ENCODE data around the gene RBM4.

Gene RBM4

DNA sequence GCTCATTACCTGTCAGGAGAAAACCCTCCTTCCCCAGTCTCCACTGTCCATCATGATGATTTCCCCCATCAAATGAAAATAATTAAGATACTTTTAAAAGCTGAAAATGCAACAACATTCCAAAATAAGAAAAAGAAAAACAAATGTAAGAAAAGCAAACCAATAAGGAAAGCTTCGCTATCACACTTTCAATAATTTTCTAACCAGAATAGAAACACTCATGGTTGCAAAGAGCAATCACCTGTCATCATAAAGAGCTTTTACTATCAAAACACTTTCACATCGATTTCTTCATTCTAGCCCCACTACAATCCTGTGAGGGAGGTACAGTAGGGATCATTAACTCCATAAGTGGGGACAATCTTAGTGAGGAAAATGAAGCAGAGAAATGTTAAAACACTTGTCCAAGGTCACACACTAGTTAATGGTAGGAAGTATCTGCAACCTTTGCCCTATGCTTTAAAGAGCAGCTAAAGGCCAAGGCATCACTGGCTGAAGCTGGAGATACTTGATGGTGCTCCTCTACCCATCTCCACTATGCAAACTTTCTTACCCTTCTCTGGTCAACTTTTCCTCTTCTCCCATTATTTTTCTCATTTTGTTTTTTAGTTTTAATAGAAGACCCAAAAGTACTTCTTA, 36.6 kb downstream of the RBM4 start:
- H3K4me3 ChIP-seq (ENCODE audit: control insufficient read depth, low read depth, low read length) = no peak overlapping the region
- no peak for DNase-seq (ENCODE audit: low read depth)
- TF ChIP-seq, protein P1, sequence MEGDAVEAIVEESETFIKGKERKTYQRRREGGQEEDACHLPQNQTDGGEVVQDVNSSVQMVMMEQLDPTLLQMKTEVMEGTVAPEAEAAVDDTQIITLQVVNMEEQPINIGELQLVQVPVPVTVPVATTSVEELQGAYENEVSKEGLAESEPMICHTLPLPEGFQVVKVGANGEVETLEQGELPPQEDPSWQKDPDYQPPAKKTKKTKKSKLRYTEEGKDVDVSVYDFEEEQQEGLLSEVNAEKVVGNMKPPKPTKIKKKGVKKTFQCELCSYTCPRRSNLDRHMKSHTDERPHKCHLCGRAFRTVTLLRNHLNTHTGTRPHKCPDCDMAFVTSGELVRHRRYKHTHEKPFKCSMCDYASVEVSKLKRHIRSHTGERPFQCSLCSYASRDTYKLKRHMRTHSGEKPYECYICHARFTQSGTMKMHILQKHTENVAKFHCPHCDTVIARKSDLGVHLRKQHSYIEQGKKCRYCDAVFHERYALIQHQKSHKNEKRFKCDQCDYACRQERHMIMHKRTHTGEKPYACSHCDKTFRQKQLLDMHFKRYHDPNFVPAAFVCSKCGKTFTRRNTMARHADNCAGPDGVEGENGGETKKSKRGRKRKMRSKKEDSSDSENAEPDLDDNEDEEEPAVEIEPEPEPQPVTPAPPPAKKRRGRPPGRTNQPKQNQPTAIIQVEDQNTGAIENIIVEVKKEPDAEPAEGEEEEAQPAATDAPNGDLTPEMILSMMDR (IDR thresholded peaks at IDR 0.05; ENCODE audit: control insufficient read depth, insufficient read depth, low read depth, low read length, missing control alignments) = no peak

DNA sequence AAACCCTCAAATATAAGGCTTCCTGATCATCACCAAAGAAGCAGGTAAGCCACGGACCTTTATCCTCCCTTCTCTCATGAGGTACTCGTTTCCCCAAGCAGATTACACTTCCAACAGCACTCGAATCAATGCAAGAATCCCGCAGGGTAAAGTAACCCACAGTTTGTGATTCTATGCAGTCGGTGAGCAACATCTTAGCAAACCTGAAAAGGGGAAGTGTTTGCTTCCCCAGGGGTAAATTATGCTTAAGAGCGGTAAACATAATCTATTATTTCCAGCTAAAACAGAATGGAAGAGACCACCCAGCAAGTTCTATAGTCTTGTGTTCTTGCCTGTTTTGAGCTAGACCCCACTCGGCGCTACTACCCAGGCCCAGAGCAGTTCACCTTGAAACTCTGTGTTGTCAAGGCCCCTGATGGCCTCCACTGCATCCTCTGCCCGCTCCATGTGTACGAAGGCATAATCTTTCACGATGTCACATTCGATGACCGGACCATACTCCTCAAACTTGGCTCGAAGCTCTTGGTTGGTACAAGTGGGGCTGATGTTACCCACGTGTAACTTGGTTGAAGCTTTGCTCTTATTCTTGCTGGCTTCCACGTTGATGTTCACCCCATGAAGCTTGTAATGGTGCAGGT, 37.9 kb downstream of the RBM4 start:
- H3K4me3 ChIP-seq (ENCODE audit: control insufficient read depth, low read depth, low read length) = no peak overlapping the region; the same call in 1 of the 2 replicates
- no peak for DNase-seq (ENCODE audit: low read depth)
- TF ChIP-seq, protein P1 (IDR thresholded peaks at IDR 0.05; ENCODE audit: control insufficient read depth, insufficient read depth, low read depth, low read length, missing control alignments) = no peak

DNA sequence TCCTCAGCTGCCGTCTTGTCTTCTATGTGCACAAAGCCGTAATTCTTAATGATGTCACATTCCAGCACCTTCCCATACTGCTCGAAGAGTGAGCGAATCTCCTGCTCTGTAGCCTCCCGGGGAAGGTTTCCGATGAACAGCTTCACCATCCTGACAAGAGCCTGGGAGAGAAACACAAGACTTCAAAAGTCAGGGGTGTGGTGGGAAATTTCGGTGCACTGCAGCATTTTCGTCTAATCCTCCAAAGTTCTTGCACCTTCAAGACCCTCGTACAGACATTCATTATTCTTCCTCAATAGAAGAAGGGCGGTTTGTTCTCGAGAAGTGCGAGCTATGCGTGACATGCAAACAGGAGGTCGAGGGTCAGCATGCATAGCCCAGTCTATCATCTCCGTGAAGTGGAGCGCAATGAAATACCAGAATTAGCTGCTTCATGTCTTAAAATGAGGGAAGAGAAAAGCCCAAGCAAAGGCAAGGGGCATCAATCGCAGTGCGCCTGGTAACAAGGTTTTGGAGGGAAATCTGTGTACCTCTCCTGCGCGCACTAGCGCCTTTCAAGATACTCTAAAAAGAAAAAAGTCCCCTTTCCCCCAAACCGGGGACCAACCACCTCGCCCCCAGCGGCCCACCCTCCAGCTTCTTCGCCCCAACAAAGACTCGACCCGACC, 38.6 kb downstream of the RBM4 start:
- DNase-seq (ENCODE audit: low read depth) = no peak
- H3K4me3 ChIP-seq (ENCODE audit: control insufficient read depth, low read depth, low read length) = peak overlapping the region; percentile 88
- TF ChIP-seq, protein P1 (IDR thresholded peaks at IDR 0.05; ENCODE audit: control insufficient read depth, insufficient read depth, low read depth, low read length, missing control alignments) = no peak

DNA sequence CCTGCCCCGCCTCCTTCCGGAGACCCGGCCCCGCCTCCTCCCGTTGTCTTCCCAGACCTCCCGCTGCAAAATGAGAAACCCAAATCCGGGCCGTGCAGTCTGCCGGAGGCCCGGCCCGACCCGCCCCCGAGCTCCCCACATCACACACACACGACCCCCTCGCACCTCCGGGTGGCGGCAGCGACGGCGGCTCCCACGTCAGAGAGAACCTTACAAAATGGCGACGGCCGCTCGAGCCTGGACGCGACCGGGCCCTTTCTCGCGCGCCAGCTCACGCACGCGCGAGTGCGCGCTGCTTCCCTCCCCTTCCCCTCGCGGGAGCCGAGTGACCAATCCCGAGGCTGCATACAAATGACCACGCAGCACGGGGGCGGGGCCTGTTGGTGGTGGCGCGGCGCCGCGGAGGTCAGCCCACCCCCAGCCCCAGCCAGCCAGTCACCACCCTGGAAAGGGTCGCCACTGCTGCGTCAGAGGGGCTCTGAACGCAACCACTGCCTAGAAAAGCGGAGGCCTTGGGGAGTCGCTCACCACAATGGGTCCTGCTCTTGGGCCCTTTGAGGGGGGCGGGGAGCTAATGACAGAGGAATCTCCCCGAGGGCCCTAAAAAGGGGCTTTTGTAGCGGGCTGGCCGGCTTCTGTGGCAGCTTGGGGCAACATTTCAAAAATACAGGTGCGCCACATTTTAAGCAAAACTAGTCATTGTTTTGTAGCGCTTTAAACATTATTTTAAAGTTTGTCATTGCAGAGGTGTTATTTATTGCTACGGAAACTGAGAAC, 39.3 kb downstream of the RBM4 start, which contains the start of gene RBM4B:
Gene RBM4B, minus strand, starts transcription at position 289 of the 777 bp plus-strand sequence. CDS start 808 bp downstream, outside the sequence.
- DNase-seq (ENCODE audit: low read depth) = peak; percentile 62
- TF ChIP-seq, protein P1 (IDR thresholded peaks at IDR 0.05; ENCODE audit: control insufficient read depth, insufficient read depth, low read depth, low read length, missing control alignments) = no peak
- peak within 1 kb of the TSS; percentile 88 for H3K4me3 ChIP-seq (ENCODE audit: control insufficient read depth, low read depth, low read length)

DNA sequence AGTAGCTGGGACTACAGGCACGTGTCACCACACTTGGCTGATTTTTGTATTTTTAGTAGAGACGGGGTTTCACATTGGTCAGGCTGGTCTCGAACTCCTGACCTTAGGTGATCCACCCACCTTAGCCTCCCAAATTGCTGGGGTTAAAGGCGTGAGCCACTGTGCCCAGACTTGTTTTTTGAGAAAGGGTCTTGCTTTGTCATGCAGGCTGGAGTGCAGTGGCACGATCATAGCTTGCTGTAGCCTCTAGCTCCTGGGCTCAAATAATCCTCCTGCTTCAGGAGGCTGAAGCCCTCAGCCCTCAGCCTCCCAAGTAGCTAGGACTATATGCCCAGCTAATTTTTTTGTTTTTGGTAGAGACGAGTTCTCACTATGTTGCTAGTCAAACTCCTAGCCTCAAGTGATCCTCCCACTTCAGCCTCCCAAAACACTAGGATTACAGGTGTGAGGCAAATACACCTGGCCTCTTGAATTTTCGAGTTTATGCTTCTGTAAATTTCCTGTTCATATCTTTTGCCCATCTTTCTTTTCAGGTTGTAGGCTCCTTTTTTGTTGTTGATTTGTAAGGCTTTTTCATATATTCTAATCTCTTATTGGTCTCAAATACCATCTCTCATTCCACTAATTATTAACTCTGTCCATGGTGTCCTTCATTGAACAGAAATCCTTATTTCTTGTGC, 42.6 kb downstream of the RBM4 start:
- H3K4me3 ChIP-seq (ENCODE audit: control insufficient read depth, low read depth, low read length) = no peak overlapping the region
- TF ChIP-seq, protein P1 (IDR thresholded peaks at IDR 0.05; ENCODE audit: control insufficient read depth, insufficient read depth, low read depth, low read length, missing control alignments) = no peak
- DNase-seq (ENCODE audit: low read depth) = no peak

DNA sequence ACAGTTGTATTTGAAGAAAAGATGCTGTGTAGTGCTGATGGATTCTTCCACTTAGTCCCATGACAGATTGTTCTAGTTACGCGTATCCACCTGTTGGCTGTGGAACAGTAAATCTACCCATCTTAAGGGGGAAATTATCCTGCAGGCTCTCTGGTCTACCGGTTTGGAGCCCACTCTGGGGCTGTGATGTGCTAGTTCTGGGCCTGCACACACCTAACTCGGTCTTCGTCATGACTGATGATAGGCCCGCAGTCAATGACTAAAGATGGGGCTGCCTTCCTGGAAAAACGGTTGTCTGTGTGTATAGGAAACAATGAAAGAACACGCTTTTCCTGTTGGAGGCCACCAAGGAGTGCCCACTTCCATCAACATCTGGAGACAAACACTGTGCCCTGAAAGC, 45.4 kb downstream of the RBM4 start:
- no peak for DNase-seq (ENCODE audit: low read depth)
- H3K4me3 ChIP-seq (ENCODE audit: control insufficient read depth, low read depth, low read length) = no peak overlapping the region
- TF ChIP-seq, protein P1 (IDR thresholded peaks at IDR 0.05; ENCODE audit: control insufficient read depth, insufficient read depth, low read depth, low read length, missing control alignments) = no peak
